ENCODE results near the gene ARL5A. TPM values are rescaled to one million over a fixed set of nuclear protein-coding genes. Genes with fewer than 3 reads are reported as not detected.

ARL5A gene
- total RNA-seq, 1 donor from 2014 or later = 63.2 TPM

GRCh38 chr2:151837926-151838325 lies 9.7 kb upstream of the ARL5A start:
- H3K27ac Mint-ChIP-seq (ENCODE audit: unreplicated experiment) = no peak overlapping the region
- no peaks in the 10 kb centered on the region for H3K9me3 Mint-ChIP-seq
- DNase-seq (ENCODE audit: low read depth, low spot score) = no peak
- no peaks in the 10 kb centered on the region for H3K27me3 Mint-ChIP-seq (ENCODE audit: low read depth)
- H3K4me1 Mint-ChIP-seq = peaks cover 10% of the 10 kb centered on the region
- no peak overlapping the region for H3K4me3 Mint-ChIP-seq
- TF ChIP-seq, protein P1, sequence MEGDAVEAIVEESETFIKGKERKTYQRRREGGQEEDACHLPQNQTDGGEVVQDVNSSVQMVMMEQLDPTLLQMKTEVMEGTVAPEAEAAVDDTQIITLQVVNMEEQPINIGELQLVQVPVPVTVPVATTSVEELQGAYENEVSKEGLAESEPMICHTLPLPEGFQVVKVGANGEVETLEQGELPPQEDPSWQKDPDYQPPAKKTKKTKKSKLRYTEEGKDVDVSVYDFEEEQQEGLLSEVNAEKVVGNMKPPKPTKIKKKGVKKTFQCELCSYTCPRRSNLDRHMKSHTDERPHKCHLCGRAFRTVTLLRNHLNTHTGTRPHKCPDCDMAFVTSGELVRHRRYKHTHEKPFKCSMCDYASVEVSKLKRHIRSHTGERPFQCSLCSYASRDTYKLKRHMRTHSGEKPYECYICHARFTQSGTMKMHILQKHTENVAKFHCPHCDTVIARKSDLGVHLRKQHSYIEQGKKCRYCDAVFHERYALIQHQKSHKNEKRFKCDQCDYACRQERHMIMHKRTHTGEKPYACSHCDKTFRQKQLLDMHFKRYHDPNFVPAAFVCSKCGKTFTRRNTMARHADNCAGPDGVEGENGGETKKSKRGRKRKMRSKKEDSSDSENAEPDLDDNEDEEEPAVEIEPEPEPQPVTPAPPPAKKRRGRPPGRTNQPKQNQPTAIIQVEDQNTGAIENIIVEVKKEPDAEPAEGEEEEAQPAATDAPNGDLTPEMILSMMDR (conservative IDR thresholded peaks at IDR 0.05) = no peak
- H3K36me3 Mint-ChIP-seq (ENCODE audit: low read depth) = no peaks in the 10 kb centered on the region

GRCh38 chr2:151833984-151834383 lies 5.8 kb upstream of the ARL5A start:
- Mint-ChIP-seq H3K4me3 (no peak overlapping the region), H3K27ac (ENCODE audit: unreplicated experiment) (no peak overlapping the region), H3K27me3 (ENCODE audit: low read depth) (no peaks in the 10 kb centered on the region), H3K36me3 (ENCODE audit: low read depth) (no peaks in the 10 kb centered on the region), H3K4me1 (no peaks in the 10 kb centered on the region), H3K9me3 (no peaks in the 10 kb centered on the region)
- TF ChIP-seq, protein P1 (conservative IDR thresholded peaks at IDR 0.05) = no peak
- no peak for DNase-seq (ENCODE audit: low read depth, low spot score)

DNA sequence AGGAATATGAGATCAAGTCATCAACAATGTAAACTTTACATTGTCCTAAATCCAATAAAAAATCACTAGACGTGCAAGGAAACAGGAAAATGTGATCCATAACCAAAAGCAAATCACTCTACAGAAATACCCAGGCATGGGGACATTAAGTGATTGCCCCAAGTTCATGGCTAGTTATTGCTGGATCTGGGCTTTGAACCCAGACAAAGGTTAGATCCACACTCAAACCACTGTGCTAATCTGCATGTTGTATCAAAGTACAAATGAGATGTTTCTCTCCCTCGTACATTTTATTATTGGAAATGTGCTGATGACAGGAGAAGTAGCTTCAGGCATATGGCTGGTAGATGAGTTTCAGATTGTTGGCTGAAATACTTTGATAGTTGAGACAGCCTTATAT lies 2.7 kb upstream of the ARL5A start:
- no peak overlapping the region for H3K27ac Mint-ChIP-seq (ENCODE audit: unreplicated experiment)
- H3K9me3 Mint-ChIP-seq = no peaks in the 10 kb centered on the region
- H3K4me1 Mint-ChIP-seq = peaks cover 21% of the 10 kb centered on the region
- no peak for DNase-seq (ENCODE audit: low read depth, low spot score)
- H3K27me3 Mint-ChIP-seq (ENCODE audit: low read depth) = no peaks in the 10 kb centered on the region
- H3K36me3 Mint-ChIP-seq (ENCODE audit: low read depth) = no peaks in the 10 kb centered on the region
- H3K4me3 Mint-ChIP-seq = peak overlapping the region; percentile 61
- TF ChIP-seq, protein P1 (conservative IDR thresholded peaks at IDR 0.05) = no peak

DNA sequence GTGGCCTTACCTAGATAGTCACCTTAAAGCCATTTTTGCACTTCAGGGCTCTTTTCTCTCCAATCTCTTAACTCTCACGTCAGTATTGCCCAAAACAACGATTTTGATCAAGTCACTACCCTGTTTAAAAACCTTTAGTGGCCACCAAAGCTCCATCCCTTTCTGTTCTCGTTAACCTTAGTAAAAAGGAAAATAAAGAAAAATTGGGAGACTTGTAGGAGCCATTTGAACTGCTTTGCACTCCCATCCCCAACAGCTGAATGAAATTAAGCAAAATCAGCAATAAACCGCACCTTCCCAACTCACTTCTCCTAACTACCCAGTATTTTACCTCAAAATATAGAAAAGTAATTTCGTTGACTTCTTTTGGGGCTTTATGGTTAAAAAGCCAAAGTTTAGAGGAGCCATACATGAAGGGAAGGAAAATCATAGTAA lies 686 bp upstream of the ARL5A start:
- peaks cover 38% of the 10 kb centered on the region for H3K4me1 Mint-ChIP-seq
- H3K27me3 Mint-ChIP-seq (ENCODE audit: low read depth) = no peaks in the 10 kb centered on the region
- no peaks in the 10 kb centered on the region for H3K9me3 Mint-ChIP-seq
- H3K4me3 Mint-ChIP-seq = peak overlapping the region; percentile 87
- no peak for DNase-seq (ENCODE audit: low read depth, low spot score)
- TF ChIP-seq, protein P1 (conservative IDR thresholded peaks at IDR 0.05) = no peak
- no peak overlapping the region for H3K27ac Mint-ChIP-seq (ENCODE audit: unreplicated experiment)
- no peaks in the 10 kb centered on the region for H3K36me3 Mint-ChIP-seq (ENCODE audit: low read depth)

- TF ChIP-seq, protein P1 (conservative IDR thresholded peaks at IDR 0.05) = no peak
- Mint-ChIP-seq H3K9me3 (no peaks in the 10 kb centered on the region), H3K27ac (ENCODE audit: unreplicated experiment) (peak overlapping the region; percentile 99), H3K4me3 (peak overlapping the region; percentile 98), H3K27me3 (ENCODE audit: low read depth) (no peaks in the 10 kb centered on the region), H3K36me3 (ENCODE audit: low read depth) (no peaks in the 10 kb centered on the region), H3K4me1 (peaks cover 51% of the 10 kb centered on the region)
- peak; percentile 9 for DNase-seq (ENCODE audit: low read depth, low spot score)
Observed at GRCh38 chr2:151827564-151828142, 568 bp downstream of the ARL5A start.
